H1 (cell line): ENCODE measurements around the gene HMGXB3. TPM values are rescaled to one million over a fixed set of nuclear protein-coding genes. Genes with fewer than 3 reads are reported as not detected.

ENCODE experiments used
- ATF3 ChIP-seq: IDR thresholded peaks from 2 replicates; pipeline ENCODE4 v1.6.1; 2011; ENCODE audit warnings: low read depth, mild to moderate bottlenecking, low read length; ENCODE audit not compliant: insufficient read depth
- CTBP2 ChIP-seq: IDR thresholded peaks from 2 replicates; pipeline ENCODE4 v1.7.0; 2011; ENCODE audit warnings: borderline replicate concordance, mild to moderate bottlenecking, moderate library complexity, mixed read lengths, low read length; ENCODE audit not compliant: insufficient read depth, insufficient read length
- FOSL1 ChIP-seq: IDR thresholded peaks from 2 replicates; pipeline ENCODE4 v1.6.1; 2011; ENCODE audit warnings: mild to moderate bottlenecking, low read depth, low read length, moderate library complexity; ENCODE audit not compliant: insufficient read depth
- TAF1 ChIP-seq: IDR thresholded peaks from 2 replicates; pipeline ENCODE4 v1.6.1; 2011; ENCODE audit warnings: mild to moderate bottlenecking, low read depth, low read length
- TAF7 ChIP-seq: optimal IDR thresholded peaks from 2 replicates; pipeline ENCODE3; 2011; ENCODE audit warnings: low read depth, mild to moderate bottlenecking, inconsistent platforms, low read length, moderate library complexity, borderline replicate concordance
- TBP ChIP-seq: IDR thresholded peaks from 2 replicates; pipeline ENCODE4 v1.6.1; 2011; ENCODE audit warnings: low read depth, low read length, improper control_type of control experiment
- polyA plus RNA-seq, 7 experiments: library from polyadenylated mRNA; depleted of rRNA in 3 of 7; stranded (reverse) in 5 of 7; unstranded in 2 of 7; fragments of >200 nt in 5 of 7; fragments of 200-250 nt in 2 of 7; gene quantifications; 1 replicate in 5 of 7; 2 replicates in 1 of 7; 4 replicates in 1 of 7; pipeline versions ENCODE4 v1.2.1 to v1.2.3, GENCODE V29; 2011 to 2013; ENCODE audit warnings: missing spikeins in 2 of 7, mixed read lengths in 2 of 7
- total RNA-seq: library from RNA; stranded (reverse); fragmentation: NEBNext Ultra II Directional; extraction: Animal tissue kit (Norgen Biotek cat#: 25700); gene quantifications from 2 replicates; pipeline ENCODE4 v1.2.1, GENCODE V29; 2021

The HMGXB3 gene
- total and polyA plus RNA-seq, 2 of the 8 experiments (the other 6 are each of a cell fraction or from before 2014, with no cell fraction given) = 26.8 to 28.0 TPM

DNA sequence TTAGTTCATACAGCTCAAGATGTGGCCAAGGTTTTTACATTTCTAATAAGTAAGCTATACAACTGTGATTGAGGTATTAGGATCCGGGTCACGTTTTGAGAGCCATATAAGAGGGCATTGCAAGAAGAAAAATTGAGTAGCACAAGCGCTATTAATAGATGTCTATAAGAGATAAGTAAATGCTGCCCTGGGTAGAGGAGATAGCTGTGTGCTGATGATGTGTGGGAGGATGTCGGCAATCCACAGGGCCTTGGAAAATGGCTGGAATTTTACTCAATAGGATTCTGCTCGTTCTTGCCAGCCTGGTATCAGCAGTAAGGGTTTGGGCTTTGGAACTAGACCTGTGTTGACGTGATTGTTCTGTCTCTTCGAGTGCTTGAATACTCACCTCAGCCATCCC, 44.2 kb downstream of the HMGXB3 start (continued):
- TF ChIP-seq TAF7 = no peak
- no peak for TF ChIP-seq FOSL1
- no peak for TF ChIP-seq TAF1
- no peak for TF ChIP-seq ATF3
- TF ChIP-seq TBP = no peak
- TF ChIP-seq CTBP2 = no peak
